ENCODE data around the gene ADRA1B.
"Not testable (repeated sequence)": the region's sequence is repeated elsewhere in the genome, so short reads cannot be mapped to it uniquely, and the experiment has no call there.

The ADRA1B gene

GRCh38 chr5:159993194-159993593 is 76.9 kb downstream of the ADRA1B start:
- H3K4me3 ChIP-seq (ENCODE audit: low read depth, low read length), result no peak overlapping the region

DNA sequence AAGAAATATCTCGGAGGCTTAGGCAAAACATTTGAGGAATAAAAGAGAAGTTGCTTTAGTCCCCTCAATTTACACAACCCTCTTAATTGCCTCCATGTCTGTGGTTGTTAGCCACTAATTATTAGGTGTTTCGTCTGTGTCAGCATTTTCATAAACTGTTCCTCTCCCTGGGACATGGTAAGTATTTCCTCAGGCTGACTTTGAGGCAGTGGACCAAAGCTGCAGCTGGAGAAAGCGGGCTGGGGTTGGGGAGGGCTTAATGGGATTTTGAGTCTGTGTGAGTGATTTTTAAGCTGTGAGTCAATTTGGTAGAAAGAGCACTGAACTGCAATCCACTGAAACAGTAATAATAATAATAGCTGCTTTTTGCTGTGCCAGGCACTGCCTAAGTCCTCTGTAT is 79.6 kb downstream of the ADRA1B start:
- DNase-seq (ENCODE audit: low read depth), result no peak
- H3K4me3 ChIP-seq (ENCODE audit: low read depth, low read length), result no peak overlapping the region

More at GRCh38 chr5:159993194-159993593, 76.9 kb downstream of the ADRA1B start:
- DNase-seq (ENCODE audit: low read depth), result no peak

DNA sequence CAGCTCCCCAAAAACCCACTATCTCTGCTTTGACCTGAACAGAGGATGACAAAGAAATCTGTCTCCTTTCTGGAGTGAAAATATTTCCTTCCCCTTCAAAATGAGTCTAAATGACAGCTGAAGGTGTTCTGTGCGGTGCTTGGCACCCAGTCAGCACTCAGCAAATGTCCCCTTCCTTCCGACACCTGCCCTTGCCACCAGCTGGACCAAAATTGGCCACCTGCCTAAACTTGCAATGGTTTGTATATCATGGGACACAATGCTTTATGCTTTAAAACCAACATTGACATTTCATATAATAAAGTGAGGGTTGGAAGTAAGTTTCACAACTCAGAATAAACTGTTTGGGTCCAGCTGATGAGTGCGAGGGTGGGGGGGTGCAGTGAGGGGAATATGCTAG is 85.2 kb downstream of the ADRA1B start:
- no peak for DNase-seq (ENCODE audit: low read depth)
- no peak overlapping the region for H3K4me3 ChIP-seq (ENCODE audit: low read depth, low read length)

- no peak for DNase-seq (ENCODE audit: low read depth)
- no peak overlapping the region for H3K4me3 ChIP-seq (ENCODE audit: low read depth, low read length)
Measured at GRCh38 chr5:160007514-160007913, 91.2 kb downstream of the ADRA1B start.

- H3K4me3 ChIP-seq (ENCODE audit: low read depth, low read length), result peak overlapping the region; percentile 90
Measured at GRCh38 chr5:160008529-160008876, 92.2 kb downstream of the ADRA1B start.

DNA sequence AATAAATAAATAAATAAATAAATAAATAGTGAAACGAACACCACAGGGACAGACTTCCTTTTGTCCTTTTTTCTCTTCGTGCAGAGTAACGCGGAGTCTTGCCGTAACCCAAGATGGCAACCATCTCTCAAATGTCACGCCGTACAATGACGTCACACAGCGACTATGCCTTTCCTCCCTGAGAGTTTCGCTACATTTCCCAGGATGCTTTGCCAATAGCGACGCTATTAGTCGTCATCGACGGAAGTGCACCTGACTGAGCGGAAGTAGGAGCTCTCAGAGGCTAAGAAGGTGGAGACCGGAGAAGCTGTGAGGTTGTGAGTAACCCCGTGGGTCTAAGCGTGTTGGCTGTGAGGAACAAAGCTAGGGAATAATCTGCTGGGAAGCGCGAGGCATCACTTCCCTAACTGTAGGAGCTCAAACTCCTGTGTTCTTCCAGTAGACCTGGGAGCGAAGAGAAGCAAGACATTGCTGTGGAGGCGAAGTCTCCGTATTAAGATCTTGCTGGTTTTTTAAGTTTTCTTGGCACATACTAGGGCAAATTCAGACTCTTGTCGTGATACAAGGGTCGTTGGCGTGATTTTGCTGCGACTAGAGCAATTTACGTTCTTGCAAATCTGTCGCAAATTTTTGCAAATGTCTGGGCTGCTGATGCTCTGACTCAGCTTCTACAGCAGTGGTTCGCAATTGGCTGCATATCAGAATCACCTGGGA is 92.8 kb downstream of the ADRA1B start, which contains the start of gene TTC1:
TSS of gene TTC1 (plus strand) at position 263 of the 714 bp plus-strand sequence. CDS start 1,390 bp downstream, outside the sequence.
- peak; percentile 95 for DNase-seq (ENCODE audit: low read depth)
- peak within 1 kb of the TSS; percentile 90 for H3K4me3 ChIP-seq (ENCODE audit: low read depth, low read length)

More at GRCh38 chr5:160008529-160008876, 92.2 kb downstream of the ADRA1B start:
- not testable (repeated sequence) for DNase-seq (ENCODE audit: low read depth)

DNA sequence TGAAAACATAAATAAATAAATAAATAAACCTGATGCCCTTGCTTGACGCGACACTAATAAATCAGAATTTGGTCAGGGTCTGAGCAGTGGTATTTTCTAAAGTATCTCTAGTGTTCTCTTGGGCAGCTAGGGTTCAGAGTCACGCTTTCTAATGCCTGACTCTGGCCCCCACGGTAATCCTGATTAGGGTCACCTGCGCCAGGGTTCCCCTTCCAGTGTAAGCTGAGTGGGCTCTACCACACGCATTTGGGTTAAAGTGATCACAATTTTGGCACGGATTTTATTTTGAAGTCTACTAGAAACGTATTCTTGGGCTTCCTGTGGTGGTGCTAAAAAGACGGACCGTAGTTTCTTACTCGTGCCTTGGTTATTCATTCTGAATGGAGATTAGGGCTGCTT is 93.3 kb downstream of the ADRA1B start:
- H3K4me3 ChIP-seq (ENCODE audit: low read depth, low read length), result peak overlapping the region; percentile 90
- DNase-seq (ENCODE audit: low read depth), result no peak

- DNase-seq (ENCODE audit: low read depth), result no peak
Measured at GRCh38 chr5:160011471-160011870, 95.2 kb downstream of the ADRA1B start.

GRCh38 chr5:160014197-160014596 is 97.9 kb downstream of the ADRA1B start:
- not testable (repeated sequence) for H3K4me3 ChIP-seq (ENCODE audit: low read depth, low read length); DNase-seq (ENCODE audit: low read depth)

More at GRCh38 chr5:160011471-160011870, 95.2 kb downstream of the ADRA1B start:
- no peak overlapping the region for H3K4me3 ChIP-seq (ENCODE audit: low read depth, low read length)

DNA sequence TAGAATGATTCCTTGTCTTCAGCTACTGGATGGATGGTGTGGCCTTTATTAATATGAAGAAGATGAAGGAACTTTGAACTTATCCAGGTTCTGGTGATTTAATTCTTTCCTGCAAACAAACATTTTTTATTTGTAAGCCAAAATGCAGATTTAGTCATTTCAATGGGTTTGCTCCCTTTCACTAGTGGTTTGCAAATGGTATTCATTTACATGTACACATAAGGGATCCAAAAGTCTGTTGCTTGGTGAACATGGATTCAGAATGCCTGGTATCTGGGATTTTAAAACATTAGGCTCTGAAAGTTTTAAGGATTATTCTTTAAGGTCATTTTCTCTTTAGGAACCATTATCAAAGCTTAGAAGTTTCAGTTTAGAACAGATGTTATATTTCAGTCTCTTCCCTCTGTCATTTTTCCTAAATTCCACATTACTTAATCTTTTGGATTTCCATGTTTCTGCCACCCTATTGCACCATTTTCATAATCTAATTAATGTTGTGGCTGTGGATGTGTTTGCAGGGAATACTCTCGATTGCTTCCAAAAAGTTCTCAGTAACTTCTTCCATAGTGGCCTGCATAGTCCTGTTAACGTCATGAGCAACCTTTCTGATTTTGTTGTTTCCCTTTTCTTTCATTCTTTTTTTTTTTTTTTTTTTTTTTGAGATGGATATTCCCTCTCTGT is 102.8 kb downstream of the ADRA1B start:
- H3K4me3 ChIP-seq (ENCODE audit: low read depth, low read length), result no peak overlapping the region
- no peak for DNase-seq (ENCODE audit: low read depth)

DNA sequence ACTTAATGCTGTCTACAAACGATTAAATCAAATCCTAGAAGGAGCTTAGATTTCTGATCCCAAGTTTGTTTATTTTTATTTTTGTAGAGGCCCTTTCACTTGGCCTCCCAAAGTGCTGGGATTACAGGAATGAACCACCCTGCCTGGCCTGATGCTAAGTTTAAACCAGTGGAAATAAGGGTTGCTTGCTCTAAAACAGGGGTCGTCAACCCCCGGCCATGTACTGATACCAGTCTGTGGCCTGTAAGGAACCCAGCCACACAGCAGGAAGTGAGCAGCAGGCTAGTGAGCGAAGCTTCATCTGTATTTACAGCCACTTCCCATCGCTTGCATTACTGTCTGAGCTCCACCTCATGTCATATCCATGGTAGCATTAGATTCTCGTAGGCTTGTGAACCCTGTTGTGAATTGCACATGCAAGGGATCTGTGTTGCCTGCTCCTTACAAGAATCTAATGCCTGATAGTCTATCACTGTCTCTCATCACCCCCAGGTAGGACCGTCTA is 104.0 kb downstream of the ADRA1B start:
- no peak overlapping the region for H3K4me3 ChIP-seq (ENCODE audit: low read depth, low read length)
- no peak for DNase-seq (ENCODE audit: low read depth)

DNA sequence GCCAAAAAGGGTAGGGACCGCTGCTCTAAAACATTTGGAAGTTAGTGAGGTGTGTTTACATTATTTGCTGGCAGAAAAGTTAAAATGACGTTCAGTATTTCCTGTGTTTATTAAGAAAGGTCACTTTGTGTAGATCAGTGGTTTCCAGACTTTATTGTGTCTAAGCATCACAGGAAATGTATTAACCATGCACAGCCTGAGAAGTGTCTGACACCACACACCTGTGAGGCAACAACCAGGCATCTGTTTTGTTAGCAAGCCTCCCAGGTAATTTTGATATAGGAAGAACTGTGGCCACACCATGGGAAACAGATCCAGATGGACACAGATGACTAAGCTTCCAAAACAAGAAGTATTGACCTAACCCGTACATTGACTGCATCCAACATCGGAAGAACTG is 104.7 kb downstream of the ADRA1B start:
- no peak overlapping the region for H3K4me3 ChIP-seq (ENCODE audit: low read depth, low read length)
- no peak for DNase-seq (ENCODE audit: low read depth)

DNA sequence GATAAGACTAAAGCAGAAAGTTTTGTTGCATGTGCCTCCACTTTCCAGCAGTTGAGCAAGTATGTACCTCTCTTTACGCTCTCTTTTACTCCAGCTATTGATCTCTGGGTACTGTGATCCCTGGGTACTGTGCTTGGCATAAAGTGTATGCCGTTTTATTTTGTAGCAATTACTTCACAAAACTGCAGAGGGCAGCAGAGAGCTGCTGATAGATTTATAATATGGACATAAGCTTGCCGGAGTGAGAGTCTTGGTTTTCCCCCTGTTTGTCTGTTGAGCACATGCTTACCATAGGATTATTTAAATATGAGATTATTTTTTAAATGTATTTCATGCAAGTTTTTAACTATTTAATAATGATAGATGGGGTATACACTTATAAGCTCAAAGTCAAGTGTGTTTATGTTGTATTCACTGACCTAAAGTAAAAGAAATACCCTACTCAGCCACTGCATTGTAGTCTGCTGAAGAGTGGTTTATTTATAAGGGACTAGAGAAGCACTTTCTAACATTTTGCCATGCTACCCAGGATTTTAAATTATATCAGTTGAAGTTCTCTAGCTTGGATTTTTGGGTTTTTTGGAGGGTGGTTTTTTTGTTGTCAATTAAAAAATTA is 105.7 kb downstream of the ADRA1B start:
- DNase-seq (ENCODE audit: low read depth), result peak; percentile 23

More for the DNA sequence above, 105.7 kb downstream of the ADRA1B start:
- no peak overlapping the region for H3K4me3 ChIP-seq (ENCODE audit: low read depth, low read length)

Data from skeletal muscle cell (primary cell).